H9 (cell line): ENCODE data around the gene EMC8. TPM values are rescaled to one million over a fixed set of nuclear protein-coding genes. Genes with fewer than 3 reads are reported as not detected.

Experiments
- DNase-seq: peaks from one replicate; pipeline ENCODE4 v3.0.0-alpha.2; 2017
- H2AFZ ChIP-seq: one replicate; pipeline ENCODE4 v1.6.1; 2013; ENCODE audit warnings: mild to moderate bottlenecking, low read length, control low read depth, moderate library complexity
- H2AK5ac ChIP-seq: 2 replicates; pipeline ENCODE4 v1.6.1; 2013; ENCODE audit warnings: low read length, control low read depth, mixed read lengths; ENCODE audit not compliant: insufficient read length
- H2BK120ac ChIP-seq: one replicate; pipeline ENCODE4 v1.6.1; 2013; ENCODE audit warnings: low read depth, mild to moderate bottlenecking, low read length, control low read depth, inconsistent platforms; ENCODE audit not compliant: poor library complexity, severe bottlenecking
- H2BK12ac ChIP-seq: 2 replicates; pipeline ENCODE4 v1.6.1; 2013; ENCODE audit warnings: low read length, control low read depth, mixed read lengths, low read depth; ENCODE audit not compliant: insufficient read length
- H2BK15ac ChIP-seq: 2 replicates; pipeline ENCODE4 v1.6.1; 2013; ENCODE audit warnings: low read depth, low read length, control low read depth
- H2BK20ac ChIP-seq: one replicate; pipeline ENCODE4 v1.6.1; 2013; ENCODE audit warnings: low read depth, mild to moderate bottlenecking, low read length, control low read depth, inconsistent platforms; ENCODE audit not compliant: poor library complexity, severe bottlenecking
- H2BK5ac ChIP-seq: 2 replicates; pipeline ENCODE4 v1.6.1; 2013; ENCODE audit warnings: low read length, control low read depth, mixed read lengths; ENCODE audit not compliant: insufficient read length
- H3K14ac ChIP-seq: 2 replicates; pipeline ENCODE4 v1.6.1; 2013; ENCODE audit warnings: low read length, control low read depth; ENCODE audit not compliant: insufficient read depth
- H3K18ac ChIP-seq: 2 replicates; pipeline ENCODE4 v1.6.1; 2013; ENCODE audit warnings: low read depth, mild to moderate bottlenecking, mixed read lengths, low read length, control low read depth; ENCODE audit not compliant: insufficient read length
- H3K23ac ChIP-seq: 2 replicates; pipeline ENCODE4 v1.6.1; 2013; ENCODE audit warnings: low read length, control low read depth, mixed read lengths, low read depth; ENCODE audit not compliant: insufficient read length
- H3K23me2 ChIP-seq: 2 replicates; pipeline ENCODE4 v1.6.1; 2013; ENCODE audit warnings: low read depth, mild to moderate bottlenecking, mixed read lengths, low read length, control low read depth; ENCODE audit not compliant: insufficient read length, poor library complexity, severe bottlenecking
- H3K27ac ChIP-seq: 2 replicates; pipeline ENCODE4 v1.5.1; 2013; ENCODE audit warnings: low read length, control low read depth, mixed read lengths, low read depth; ENCODE audit not compliant: insufficient read length
- H3K27me3 ChIP-seq: 2 replicates; pipeline ENCODE4 v1.6.1; 2013; ENCODE audit warnings: low read length, control low read depth, inconsistent platforms; ENCODE audit not compliant: insufficient read depth
- H3K4ac ChIP-seq: 2 replicates; pipeline ENCODE4 v1.6.1; 2013; ENCODE audit warnings: low read depth, mild to moderate bottlenecking, control low read depth, inconsistent platforms, low read length, moderate library complexity
- H3K4me1 ChIP-seq: 2 replicates; pipeline ENCODE4 v1.6.1; 2013; ENCODE audit warnings: low read length, control low read depth, inconsistent platforms; ENCODE audit not compliant: insufficient read depth
- H3K4me2 ChIP-seq: 2 replicates; pipeline ENCODE4 v1.6.1; 2013; ENCODE audit warnings: low read length, control low read depth, mixed read lengths; ENCODE audit not compliant: insufficient read length, insufficient read depth
- H3K56ac ChIP-seq: 2 replicates; pipeline ENCODE4 v1.6.1; 2013; ENCODE audit warnings: low read depth, mild to moderate bottlenecking, mixed read lengths, low read length, control low read depth; ENCODE audit not compliant: insufficient read length
- H3K79me1 ChIP-seq: 2 replicates; pipeline ENCODE4 v1.6.1; 2013; ENCODE audit warnings: low read depth, mild to moderate bottlenecking, moderate library complexity, low read length, control low read depth, inconsistent platforms; ENCODE audit not compliant: insufficient read depth, poor library complexity, severe bottlenecking
- H3K79me2 ChIP-seq: 2 replicates; pipeline ENCODE4 v1.6.1; 2013; ENCODE audit warnings: low read length, control low read depth, inconsistent platforms; ENCODE audit not compliant: insufficient read depth
- H3K9ac ChIP-seq: 2 replicates; pipeline ENCODE4 v1.6.1; 2013; ENCODE audit warnings: low read length, control low read depth, mixed read lengths; ENCODE audit not compliant: insufficient read length; ENCODE audit errors: extremely low read depth
- H3K9me3 ChIP-seq: one replicate; pipeline ENCODE4 v1.6.1; 2013; ENCODE audit warnings: low read depth, low read length, inconsistent platforms; ENCODE audit not compliant: control insufficient read depth
- H3T11ph ChIP-seq: one replicate; pipeline ENCODE4 v1.6.1; 2013; ENCODE audit warnings: mild to moderate bottlenecking, low read length, control low read depth, inconsistent platforms
- H4K20me1 ChIP-seq: one replicate; pipeline ENCODE4 v1.6.1; 2013; ENCODE audit not compliant: control insufficient read depth, insufficient read length, insufficient read depth
- H4K5ac ChIP-seq: 2 replicates; pipeline ENCODE4 v1.6.1; 2013; ENCODE audit warnings: low read depth, mild to moderate bottlenecking, mixed read lengths, low read length, control low read depth; ENCODE audit not compliant: insufficient read length
- H4K8ac ChIP-seq: replicated peaks from 2 replicates; pipeline ENCODE4 v1.6.1; 2013; ENCODE audit warnings: low read length, control low read depth, mixed read lengths, low read depth; ENCODE audit not compliant: insufficient read length
- H4K91ac ChIP-seq: 2 replicates; pipeline ENCODE4 v1.6.1; 2013; ENCODE audit warnings: low read depth, mild to moderate bottlenecking, moderate library complexity, mixed read lengths, low read length, control low read depth; ENCODE audit not compliant: insufficient read length
- H3K27ac Mint-ChIP-seq, 3 experiments: 2 replicates in 2 of 3; 3 replicates in 1 of 3; pipeline ENCODE4 v1.8.0; 2020 to 2021; ENCODE audit warnings: mixed read lengths in 3 of 3, mild to moderate bottlenecking in 1 of 3, moderate library complexity in 1 of 3
- H3K27me3 Mint-ChIP-seq: 2 replicates; pipeline ENCODE4 v1.8.0; 2021; ENCODE audit warnings: low read depth, mild to moderate bottlenecking, moderate library complexity, mixed read lengths
- H3K36me3 Mint-ChIP-seq, 3 experiments: 2 replicates in 2 of 3; 3 replicates in 1 of 3; pipeline ENCODE4 v1.8.0; 2020 to 2021; ENCODE audit warnings: low read depth in 3 of 3, mixed read lengths in 3 of 3; ENCODE audit not compliant: insufficient read depth in 1 of 3
- H3K4me1 Mint-ChIP-seq, 2 experiments: 2 replicates each; pipeline ENCODE4 v1.8.0; 2020; ENCODE audit warnings: mixed read lengths in 2 of 2
- H3K4me3 Mint-ChIP-seq, 2 experiments: 2 replicates in 1 of 2; 3 replicates in 1 of 2; pipeline ENCODE4 v1.8.0; 2020 to 2021; ENCODE audit warnings: mild to moderate bottlenecking in 2 of 2, mixed read lengths in 2 of 2, moderate library complexity in 1 of 2
- H3K9me3 Mint-ChIP-seq, 2 experiments: 2 replicates in 1 of 2; 3 replicates in 1 of 2; pipeline ENCODE4 v1.8.0; 2020; ENCODE audit warnings: mild to moderate bottlenecking in 2 of 2, mixed read lengths in 2 of 2, moderate library complexity in 1 of 2
- WGBS: extraction: QIAGEN DNeasy Blood & Tissue Kit; methylation state at CpG from one replicate; pipeline ENCODE4 v1.1.7; 2013; ENCODE audit warnings: missing lambda C conversion rate, low lambda C conversion rate, mixed read lengths; ENCODE audit not compliant: insufficient read length; ENCODE audit errors: extremely low coverage; 5-methylcytosine and 5-hydroxymethylcytosine counted together
- total RNA-seq: library from RNA; stranded (reverse); gene quantifications from 2 replicates; pipeline ENCODE4 v1.2.1, GENCODE V29; 2021
- TF ChIP-seq, protein P1 (sequence below): fragments of 200-600 bp; sonication (generic); conservative IDR thresholded peaks from 3 replicates; pipeline ENCODE4 v1.8.0; 2021; ENCODE audit warnings: antibody characterized with exemption, mild to moderate bottlenecking

Gene EMC8
- total RNA-seq, 1 experiment from 2014 or later = 52.3 TPM

DNA sequence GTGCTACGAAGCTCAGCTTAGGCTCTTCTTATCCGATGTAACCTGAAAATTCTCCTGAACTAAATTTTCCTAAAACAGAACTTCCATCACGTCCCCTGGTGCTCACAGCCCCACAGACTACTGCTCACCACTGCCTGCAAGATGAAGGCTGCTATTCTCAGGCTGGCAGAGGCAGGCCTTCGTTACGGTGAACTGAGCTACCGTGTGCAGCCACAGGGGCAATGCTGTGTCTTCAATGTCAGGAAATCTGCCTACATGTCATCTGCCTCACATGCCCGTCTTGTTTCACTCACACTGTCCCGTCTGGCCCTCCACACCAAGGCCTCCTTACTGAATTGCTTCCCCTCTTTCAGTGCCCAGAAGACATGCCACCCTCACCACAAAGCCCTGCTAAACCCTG, 15.9 kb downstream of the EMC8 start:
- Histone ChIP-seq H3K4me1 (no peaks in the 10 kb centered on the region), H3K4me2 (no peak overlapping the region), H2BK120ac (no peak overlapping the region), H3K4ac (no peak overlapping the region), H2AK5ac (no peak overlapping the region), H4K20me1 (peaks cover 3% of the 10 kb centered on the region), H3T11ph (no peak overlapping the region), H3K18ac (no peak overlapping the region), H4K91ac (no peak overlapping the region), H3K56ac (no peak overlapping the region), H3K27ac (no peak overlapping the region), H3K27me3 (no peaks in the 10 kb centered on the region), H2BK12ac (no peak overlapping the region), H3K23ac (no peak overlapping the region), H3K9ac (no peak overlapping the region), H3K23me2 (no peaks in the 10 kb centered on the region), H2BK5ac (no peak overlapping the region), H3K79me2 (no peaks in the 10 kb centered on the region; the same call in 1 of the 2 replicates), H2BK15ac (no peak overlapping the region), H4K5ac (no peak overlapping the region), H3K14ac (no peak overlapping the region), H2BK20ac (no peak overlapping the region), H2AFZ (no peak overlapping the region), H4K8ac (no peak overlapping the region), H3K79me1 (peaks cover 2% of the 10 kb centered on the region), H3K9me3 (no peaks in the 10 kb centered on the region)
- no CpG with 5 or more reads among the region's 8 CpGs for WGBS
- Mint-ChIP-seq H3K27me3 (no peaks in the 10 kb centered on the region), H3K36me3 (peaks cover 20 to 73% (median 71%) of the 10 kb centered on the region in 3 experiments; a peak in 6 of 7 replicates), H3K9me3 (no peaks in the 10 kb centered on the region), H3K4me1 (no peaks in the 10 kb centered on the region), H3K27ac (peak overlapping the region in 1 of 3 experiments; percentile 21; a peak in 2 of 7 replicates), H3K4me3 (no peak overlapping the region)
- DNase-seq = no peak
- TF ChIP-seq, protein P1, sequence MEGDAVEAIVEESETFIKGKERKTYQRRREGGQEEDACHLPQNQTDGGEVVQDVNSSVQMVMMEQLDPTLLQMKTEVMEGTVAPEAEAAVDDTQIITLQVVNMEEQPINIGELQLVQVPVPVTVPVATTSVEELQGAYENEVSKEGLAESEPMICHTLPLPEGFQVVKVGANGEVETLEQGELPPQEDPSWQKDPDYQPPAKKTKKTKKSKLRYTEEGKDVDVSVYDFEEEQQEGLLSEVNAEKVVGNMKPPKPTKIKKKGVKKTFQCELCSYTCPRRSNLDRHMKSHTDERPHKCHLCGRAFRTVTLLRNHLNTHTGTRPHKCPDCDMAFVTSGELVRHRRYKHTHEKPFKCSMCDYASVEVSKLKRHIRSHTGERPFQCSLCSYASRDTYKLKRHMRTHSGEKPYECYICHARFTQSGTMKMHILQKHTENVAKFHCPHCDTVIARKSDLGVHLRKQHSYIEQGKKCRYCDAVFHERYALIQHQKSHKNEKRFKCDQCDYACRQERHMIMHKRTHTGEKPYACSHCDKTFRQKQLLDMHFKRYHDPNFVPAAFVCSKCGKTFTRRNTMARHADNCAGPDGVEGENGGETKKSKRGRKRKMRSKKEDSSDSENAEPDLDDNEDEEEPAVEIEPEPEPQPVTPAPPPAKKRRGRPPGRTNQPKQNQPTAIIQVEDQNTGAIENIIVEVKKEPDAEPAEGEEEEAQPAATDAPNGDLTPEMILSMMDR = no peak
